Measurements from ENCODE around the gene ADORA1. TPM values are rescaled to one million over a fixed set of nuclear protein-coding genes. Genes with fewer than 3 reads are reported as not detected.

The ADORA1 gene
- total and polyA plus RNA-seq, 2 of the 4 experiments (the other 2 are of a cell fraction) = 0.36 to 0.56 TPM

- Histone ChIP-seq H3K4ac (ENCODE audit: low read depth, low read length) (no peak overlapping the region), H2AFZ (replicated peaks; ENCODE audit: low read length, poor library complexity) (no peak overlapping the region), H4K20me1 (ENCODE audit: insufficient read depth, low read length) (no peaks in the 10 kb centered on the region), H3K23ac (ENCODE audit: low read depth, low read length) (no peak overlapping the region), H3K14ac (replicated peaks; ENCODE audit: low read depth, low read length) (no peak overlapping the region), H3K9me1 (ENCODE audit: insufficient read depth, low read length) (no peaks in the 10 kb centered on the region), H3K27me3 (ENCODE audit: control insufficient read depth, insufficient read depth, low read length) (peaks cover 46% of the 10 kb centered on the region; the same call in 1 of the 2 replicates), H3K4me2 (ENCODE audit: low read depth, low read length) (no peak overlapping the region), H3K79me1 (ENCODE audit: low read depth in 1 of 2, low read length in 2 of 2) (no peaks in the 10 kb centered on the region), H2AK9ac (replicated peaks; ENCODE audit: low read depth, low read length, poor library complexity) (no peak overlapping the region), H3K27ac (ENCODE audit: insufficient read depth, low read length) (no peak overlapping the region), H2BK5ac (ENCODE audit: low read depth, low read length, poor library complexity, severe bottlenecking) (no peak overlapping the region), H3K56ac (ENCODE audit: extremely low read depth, insufficient read depth, low read length) (no peak overlapping the region), H3K4me1 (ENCODE audit: control insufficient read depth, insufficient read depth, low read length) (no peaks in the 10 kb centered on the region), H4K8ac (ENCODE audit: low read depth in 2 of 2, low read length in 2 of 2) (no peak overlapping the region), H2BK120ac (ENCODE audit: low read depth, low read length) (no peak overlapping the region), H3K18ac (ENCODE audit: low read depth, low read length) (no peak overlapping the region), H2BK20ac (ENCODE audit: low read depth, low read length) (no peak overlapping the region), H2BK15ac (ENCODE audit: low read depth, low read length) (no peak overlapping the region), H3K9me3 (ENCODE audit: control insufficient read depth, insufficient read depth, low read length) (no peaks in the 10 kb centered on the region), H3K36me3 (ENCODE audit: control insufficient read depth, insufficient read depth, low read length) (peaks cover 4% of the 10 kb centered on the region), H3K4me3 (ENCODE audit: insufficient read depth, low read depth, low read length) (no peak overlapping the region), H4K5ac (ENCODE audit: low read depth, low read length) (no peak overlapping the region), H2AK5ac (ENCODE audit: low read depth, low read length) (no peak overlapping the region), H3K9ac (ENCODE audit: low read depth, low read length) (no peak overlapping the region), H4K91ac (ENCODE audit: insufficient read depth, low read depth, low read length) (no peak overlapping the region)
- ATAC-seq (ENCODE audit: low read depth) (no peak), DNase-seq (no peak)
- dilution Hi-C loops (cut with HindIII; ENCODE audit: low sequenced_read_pairs, unreplicated experiment) = no loop called here
- in situ Hi-C loops (cut with MboI; ENCODE audit: low sequenced_read_pairs) = no loop called here
- CTCF ChIA-PET = no interaction called here
- no peak for TF ChIP-seq MAFK (IDR thresholded peaks at IDR 0.05; ENCODE audit: low read depth, low read length)
- TF ChIP-seq CEBPB (IDR thresholded peaks at IDR 0.05; ENCODE audit: low read depth, low read length) = no peak
- TF ChIP-seq CTCF (conservative IDR thresholded peaks at IDR 0.05; ENCODE audit: low read depth, low read length) = no peak
- no peak for TF ChIP-seq RCOR1 (IDR thresholded peaks at IDR 0.05; ENCODE audit: insufficient replicate concordance, low read length)
- TF ChIP-seq RAD21 (IDR thresholded peaks at IDR 0.05; ENCODE audit: low read length) = no peak
- TF ChIP-seq RFX5 (IDR thresholded peaks at IDR 0.05; ENCODE audit: low read depth, low read length) = no peak
- TF ChIP-seq MXI1 (IDR thresholded peaks at IDR 0.05; ENCODE audit: borderline replicate concordance, low read depth, low read length) = no peak
- no peak for TF ChIP-seq POLR2A (IDR thresholded peaks at IDR 0.05; ENCODE audit: low read depth, low read length)
- TF ChIP-seq CHD1 (IDR thresholded peaks at IDR 0.05; ENCODE audit: low read depth, low read length) = no peak
- no peak for TF ChIP-seq ELK1 (IDR thresholded peaks at IDR 0.05; ENCODE audit: borderline replicate concordance, low read depth, low read length)
- POLR2A ChIA-PET (ENCODE audit: unreplicated experiment) = no interaction called here
- no CpG with 5 or more reads among the region's 3 CpGs for WGBS, 2 experiments (ENCODE audit: extremely low coverage in 2 of 2, insufficient read length in 1 of 2)
- BruUV-seq (replicated peaks) = no TSS peak
- intact Hi-C loops (cut with micrococcal nuclease) = no loop called here
Observed at GRCh38 chr1:203078478-203078877, 49.0 kb upstream of the ADORA1 start.

Data from IMR-90 (cell line).